ENCODE data around the gene F12.

F12 gene

DNA sequence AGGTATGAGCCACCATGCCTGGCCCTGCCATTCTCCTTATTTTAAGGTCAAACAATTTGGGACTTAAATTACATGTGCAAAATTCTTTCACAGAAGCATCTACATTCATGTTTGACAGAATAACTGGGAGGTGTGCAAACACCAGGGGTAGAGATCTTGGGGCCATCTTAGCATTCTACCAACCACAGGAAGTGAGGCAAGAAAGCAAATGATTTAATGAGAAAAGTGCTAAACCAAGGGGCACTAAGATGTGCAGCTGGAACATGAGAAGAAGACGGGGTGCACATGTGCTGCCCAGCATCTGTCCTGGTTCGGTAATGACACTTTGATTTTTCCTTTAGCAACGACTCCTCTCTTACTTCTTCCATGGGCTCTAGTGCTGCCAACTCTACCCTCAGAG is 1.2 kb upstream of the F12 start:
- no peak for DNase-seq

GRCh38 chr5:177405805-177406204 is 3.6 kb downstream of the F12 start:
- no peak for DNase-seq

DNA sequence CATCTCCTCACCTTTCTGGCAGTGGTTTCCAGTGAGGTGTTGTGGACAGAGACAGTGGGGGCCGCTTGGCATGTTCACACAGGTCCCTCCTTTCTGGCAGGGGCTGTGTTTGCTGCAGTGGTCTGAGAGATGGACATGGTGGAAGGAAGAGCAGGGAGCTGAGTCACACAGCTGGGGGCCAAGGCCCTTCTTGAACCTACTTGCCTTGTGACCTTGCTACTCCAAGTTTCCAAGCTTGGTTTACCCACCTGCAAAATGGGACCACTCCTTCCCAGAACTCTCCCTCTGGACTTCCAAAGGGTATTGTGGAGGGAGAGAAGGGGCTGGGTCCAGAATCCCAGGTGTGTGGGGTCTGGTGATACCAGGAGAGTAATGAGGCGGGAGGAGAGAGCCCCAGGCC is 4.1 kb downstream of the F12 start:
- no peak for DNase-seq

DNA sequence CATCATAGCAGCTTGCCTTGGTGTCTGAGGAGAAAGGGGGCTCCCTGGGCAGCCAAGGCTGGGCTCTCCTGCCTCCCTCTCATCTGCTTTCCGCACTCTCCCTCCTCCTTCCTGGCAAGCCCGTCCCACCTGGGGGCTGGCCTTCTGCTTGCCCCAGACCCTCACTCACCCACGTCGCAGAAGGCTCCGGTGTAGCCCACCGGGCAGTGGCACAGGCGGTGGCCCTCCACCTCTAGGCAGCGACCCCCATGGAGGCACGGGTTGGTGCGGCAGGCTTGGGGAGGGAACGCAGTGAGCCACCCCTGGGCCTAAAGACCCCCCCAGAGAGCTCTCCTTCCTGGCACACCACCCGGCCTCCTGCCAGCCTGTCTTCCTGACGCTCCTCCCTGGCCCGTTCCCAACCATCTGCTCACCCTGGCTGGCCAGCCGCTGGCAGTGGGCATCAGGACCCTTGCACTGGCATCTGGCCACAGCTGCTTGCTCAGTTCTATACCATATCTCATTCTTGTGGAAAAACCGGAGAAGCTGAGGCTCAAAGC is 4.7 kb downstream of the F12 start:
- peak; percentile 47 for DNase-seq

GRCh38 chr5:177403792-177404640 is 5.3 kb downstream of the F12 start:
- peak; percentile 92 for DNase-seq

GRCh38 chr5:177403102-177403791 is 6.1 kb downstream of the F12 start:
- DNase-seq: peak; percentile 85

DNA sequence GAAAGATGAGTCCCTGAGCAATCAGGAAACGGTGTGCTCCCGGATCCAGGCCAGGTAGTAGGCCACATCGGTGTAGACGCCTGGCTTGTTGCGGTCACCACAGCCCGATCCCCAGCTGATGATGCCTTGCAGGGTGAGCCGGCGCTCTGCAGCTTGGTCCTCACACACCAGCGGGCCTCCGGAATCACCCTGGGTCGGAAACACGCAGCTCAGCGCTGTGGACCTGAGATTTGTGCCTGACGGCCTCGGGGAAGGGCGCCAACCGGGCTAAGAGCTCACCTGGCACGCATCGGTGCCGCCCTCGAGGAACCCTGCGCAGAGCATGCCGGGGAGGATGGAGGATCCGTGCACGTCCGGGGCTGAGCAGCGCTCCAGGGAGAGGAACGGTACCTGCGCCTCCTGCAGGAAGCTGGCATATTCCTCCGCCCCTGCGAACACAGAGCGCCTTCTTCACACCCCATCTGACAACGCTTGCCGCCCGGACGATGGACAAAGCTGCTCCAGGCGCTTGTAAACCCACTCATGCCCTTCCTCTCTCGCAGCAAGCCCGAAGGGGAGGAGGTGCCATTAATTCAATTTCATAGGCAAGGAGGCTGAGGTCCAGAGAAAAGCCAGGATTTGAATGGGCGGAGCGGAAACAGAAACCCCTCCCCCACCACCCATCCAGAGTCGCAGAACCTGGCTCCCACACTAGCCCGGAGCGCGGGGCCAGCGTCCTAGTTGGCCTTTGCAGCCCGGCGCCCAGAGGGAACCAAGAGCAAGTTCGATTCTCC is 6.9 kb downstream of the F12 start:
- peak; percentile 97 for DNase-seq

- DNase-seq: no peak
These were observed 9.1 kb downstream of the F12 start, which contains the start of gene PFN3 for GRCh38 chr5:177399997-177400868. PFN3 (minus strand) TSS chr5:177400661; CDS start chr5:177400576, 85 bp downstream.

- DNase-seq: no peak
These were observed 11.4 kb downstream of the F12 start for GRCh38 chr5:177397875-177398390.

- no peak for DNase-seq
These were observed 12.6 kb downstream of the F12 start for GRCh38 chr5:177396807-177397206.

DNA sequence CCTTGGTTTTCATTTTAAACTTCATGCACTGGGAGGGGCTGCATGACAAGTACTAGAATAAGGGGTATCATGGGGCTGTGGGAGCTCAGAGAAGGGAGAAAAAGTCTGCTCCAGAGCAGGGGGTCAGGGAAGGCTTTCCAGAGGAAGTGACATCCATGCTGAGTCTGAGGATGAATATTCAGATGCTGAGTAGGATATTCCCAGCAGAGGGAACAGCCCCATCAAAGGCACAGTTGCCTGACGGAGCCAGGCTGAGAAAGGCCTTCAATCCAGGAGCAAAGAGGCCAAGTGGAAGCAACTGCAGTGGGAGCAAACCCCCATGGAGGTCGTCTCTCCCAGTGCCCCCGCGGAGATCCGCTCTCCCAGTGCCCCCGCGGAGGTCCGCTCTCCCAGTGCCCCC is 13.3 kb downstream of the F12 start:
- DNase-seq: no peak

- no peak for DNase-seq
These were observed 15.4 kb downstream of the F12 start for GRCh38 chr5:177393990-177394389.

GRCh38 chr5:177393206-177393765 is 16.1 kb downstream of the F12 start:
- DNase-seq: no peak

DNA sequence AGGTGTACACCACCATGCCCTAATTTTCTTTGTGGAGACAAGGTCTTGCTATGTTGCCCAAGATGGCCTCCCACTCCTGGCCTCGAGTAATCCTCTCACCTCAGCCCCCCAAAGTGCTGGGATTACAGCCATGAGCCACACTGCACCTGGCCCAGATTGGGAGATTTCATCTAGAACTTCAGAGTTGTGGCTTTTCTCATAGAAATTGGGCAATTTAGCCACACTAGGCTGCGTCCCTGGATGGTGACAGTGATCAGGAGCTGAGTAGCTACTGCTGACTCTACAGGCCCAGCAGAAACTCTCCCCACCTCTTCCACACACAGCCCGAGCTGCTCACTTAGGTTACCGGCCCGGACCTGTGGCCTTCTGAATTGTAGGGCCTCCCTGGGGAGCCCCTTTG is 16.6 kb downstream of the F12 start:
- DNase-seq: no peak

- DNase-seq: peak; percentile 88
These were observed 18.7 kb downstream of the F12 start for GRCh38 chr5:177390363-177391300.

DNA sequence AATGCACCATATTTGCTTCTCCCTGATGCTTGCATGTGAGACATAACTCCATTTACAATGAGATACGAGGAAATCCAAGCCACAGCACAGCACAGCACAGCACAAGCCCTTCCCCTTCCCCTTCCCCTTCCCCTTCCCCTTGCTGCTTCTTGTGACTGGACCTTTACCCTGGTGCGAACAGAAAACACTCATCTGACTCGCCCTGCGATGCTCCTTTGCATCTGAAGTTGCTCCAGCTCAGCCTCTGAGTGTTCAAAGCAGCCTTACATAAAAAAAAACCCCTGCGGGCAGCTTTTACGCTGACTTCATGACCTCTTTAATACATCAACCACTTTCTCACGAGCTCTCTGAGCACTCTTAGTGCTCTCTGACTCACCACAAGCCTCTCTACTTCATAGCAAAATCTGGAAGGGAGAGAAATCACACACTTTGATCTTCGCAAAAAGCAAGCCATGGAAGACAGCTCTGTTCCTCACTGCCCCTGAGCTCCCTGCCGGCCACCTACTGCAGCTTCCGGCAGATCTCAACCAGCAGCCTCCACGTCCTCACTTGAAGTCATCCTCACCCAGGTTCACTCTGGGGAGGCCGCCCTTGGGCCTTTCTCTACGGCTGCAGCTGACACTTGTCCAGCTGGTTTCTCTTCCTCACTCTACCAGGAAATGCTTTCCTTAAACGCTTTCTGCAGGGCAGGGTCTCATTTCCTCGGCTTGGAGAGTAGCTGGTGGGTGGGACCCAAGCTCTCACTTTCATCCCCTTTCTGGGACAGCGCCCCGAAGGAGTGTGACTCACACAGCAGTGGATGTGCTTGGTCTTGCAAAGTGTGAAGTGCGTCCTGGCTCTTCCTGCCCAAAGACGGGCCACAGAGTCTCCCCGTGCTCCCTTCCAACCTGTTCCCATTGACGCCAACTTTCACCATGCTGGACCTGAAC is 19.9 kb downstream of the F12 start:
- no peak for DNase-seq

DNA sequence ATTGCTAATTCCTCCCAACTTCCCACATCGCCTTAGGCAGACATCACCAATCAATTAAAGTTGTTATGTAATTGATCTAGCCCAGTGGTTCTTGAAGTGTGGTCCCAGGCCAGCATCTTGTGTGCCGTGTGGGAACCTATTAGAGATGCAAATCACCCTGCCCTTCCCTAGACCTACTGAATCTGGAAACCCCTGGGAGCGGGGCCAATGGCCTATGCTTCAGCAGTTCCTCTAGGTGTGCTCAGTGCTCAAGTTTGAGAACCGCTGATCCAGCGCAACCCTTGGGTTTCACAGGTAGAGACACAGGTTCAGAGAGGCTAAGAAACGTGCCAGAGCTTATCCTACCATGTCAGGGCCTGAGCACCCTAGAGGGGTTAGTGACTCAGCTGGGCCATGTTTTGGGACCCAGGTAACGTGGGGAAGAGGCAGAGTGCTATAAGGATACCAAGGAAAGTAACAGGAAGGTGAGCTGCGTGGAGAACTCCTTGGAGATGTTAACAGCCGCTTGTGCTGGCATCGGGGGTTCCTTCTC is 20.8 kb downstream of the F12 start:
- DNase-seq: no peak

DNA sequence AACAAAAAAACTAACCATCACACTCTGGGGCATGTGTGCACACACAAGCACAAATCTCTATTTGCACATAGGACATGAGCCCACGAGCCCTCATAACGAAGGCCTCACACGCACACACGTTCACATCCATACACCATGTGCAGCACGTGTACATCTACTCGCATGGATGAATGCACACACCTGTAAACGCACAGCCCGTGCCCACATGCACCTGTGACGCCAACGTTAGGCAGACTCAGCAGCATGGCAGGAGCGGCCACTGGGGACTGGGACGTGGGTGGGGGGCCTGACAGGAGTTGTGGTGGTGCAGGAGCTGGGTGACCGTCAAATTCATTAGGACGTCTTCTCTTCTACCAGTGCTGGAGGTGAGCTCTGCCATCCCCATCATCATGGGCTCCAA is 22.0 kb downstream of the F12 start:
- DNase-seq: no peak

DNA sequence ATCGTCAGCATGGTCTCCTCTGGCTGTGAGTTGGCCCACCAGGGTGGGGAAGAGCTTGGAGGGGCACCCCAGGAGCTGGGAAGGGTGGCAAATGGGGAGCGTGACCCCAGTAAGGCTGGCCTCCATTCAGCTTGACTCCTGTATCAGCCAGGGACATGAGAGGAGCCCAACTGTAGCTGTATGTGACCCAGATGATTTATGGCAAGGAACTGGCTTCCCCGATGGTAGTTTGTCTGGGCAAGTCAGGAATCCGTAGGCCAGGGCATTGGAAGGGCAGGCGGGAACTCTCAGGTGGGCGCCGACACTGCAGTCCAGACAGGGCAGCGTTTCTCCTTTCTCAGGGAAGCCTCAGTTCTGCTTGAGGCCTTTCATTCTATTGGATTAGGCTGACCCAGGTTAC is 22.8 kb downstream of the F12 start:
- DNase-seq: no peak

Data from NCI-H69 (cell line).